HL-60 (cell line): ENCODE measurements around the gene PRDM15.

ENCODE experiments used
- DNase-seq, 2 experiments: peaks; one replicate each; pipeline ENCODE4 v3.0.0-alpha.2; 2010 to 2020; ENCODE audit warnings: low read depth in 1 of 2, low spot score in 1 of 2
- H3K27ac ChIP-seq: fragments of 250-450 bp; sonication (Bioruptor Pico); replicated peaks from 2 replicates; pipeline ENCODE4 v1.5.1; 2020; ENCODE audit warnings: mild to moderate bottlenecking, moderate library complexity
- H3K27me3 ChIP-seq: fragments of 250-450 bp; sonication (Bioruptor Pico); 2 replicates; pipeline ENCODE4 v1.5.1; 2021; ENCODE audit warnings: mild to moderate bottlenecking, moderate library complexity; ENCODE audit not compliant: insufficient read depth, poor library complexity, severe bottlenecking
- H3K4me3 ChIP-seq: replicated peaks from 2 replicates; pipeline ENCODE4 v1.5.1; 2011; ENCODE audit warnings: mild to moderate bottlenecking, control low read depth, low read length; ENCODE audit not compliant: insufficient read depth
- CTCF ChIP-seq: IDR thresholded peaks from one replicate; pipeline ENCODE4 v1.5.1; 2011; ENCODE audit warnings: low read length, control low read depth, inconsistent platforms; ENCODE audit not compliant: insufficient read depth
- GABPA ChIP-seq: IDR thresholded peaks from 2 replicates; pipeline ENCODE4 v1.6.1; 2012; ENCODE audit warnings: low read depth
- POLR2AphosphoS5 ChIP-seq: IDR thresholded peaks from 2 replicates; pipeline ENCODE4 v1.6.1; 2012; ENCODE audit warnings: low read depth
- REST ChIP-seq: IDR thresholded peaks from 2 replicates; pipeline ENCODE4 v1.6.1; 2012; ENCODE audit warnings: low read depth; ENCODE audit not compliant: insufficient replicate concordance
- SPI1 ChIP-seq: IDR thresholded peaks from 2 replicates; pipeline ENCODE4 v1.6.1; 2012; ENCODE audit warnings: low read depth, mild to moderate bottlenecking, borderline replicate concordance

Gene PRDM15

GRCh38 chr21:41901782-41902181, 22.6 kb upstream of the PRDM15 start:
- no peak overlapping the region for H3K4me3 ChIP-seq
- H3K27me3 ChIP-seq: no peaks in the 10 kb centered on the region
- TF ChIP-seq CTCF: no peak
- no peak for TF ChIP-seq POLR2AphosphoS5
- no peak for TF ChIP-seq GABPA
- no peak for TF ChIP-seq SPI1
- TF ChIP-seq REST: no peak
- no peak overlapping the region for H3K27ac ChIP-seq
- no peak for DNase-seq

- DNase-seq: no peak
- no peak for TF ChIP-seq REST
- TF ChIP-seq CTCF: no peak
- no peak for TF ChIP-seq POLR2AphosphoS5
- TF ChIP-seq GABPA: no peak
- no peak for TF ChIP-seq SPI1
- no peaks in the 10 kb centered on the region for H3K27me3 ChIP-seq
- H3K27ac ChIP-seq: no peak overlapping the region
- H3K4me3 ChIP-seq: no peak overlapping the region
Observed at GRCh38 chr21:41901099-41901498, 22.0 kb upstream of the PRDM15 start.

GRCh38 chr21:41900401-41900800, 21.3 kb upstream of the PRDM15 start:
- no peak overlapping the region for H3K27ac ChIP-seq
- TF ChIP-seq SPI1 (no peak), CTCF (no peak), REST (no peak), POLR2AphosphoS5 (no peak), GABPA (no peak)

More at GRCh38 chr21:41900401-41900800, 21.3 kb upstream of the PRDM15 start:
- no peak for DNase-seq
- Histone ChIP-seq H3K27me3 (no peaks in the 10 kb centered on the region), H3K4me3 (no peak overlapping the region)
